Stomach (tissue), 9 donors: Measurements from ENCODE around the gene TRIM63. TPM values are rescaled to one million over a fixed set of nuclear protein-coding genes. Genes with fewer than 3 reads are reported as not detected.

ENCODE experiments used
- DNase-seq, 2 donors: peaks; one replicate each; pipeline versions ENCODE4 v3.0.0 to v3.0.0-alpha.2; 2013 to 2019
- H3K27ac ChIP-seq, 5 donors: fragments of 200-600 bp in 4 of 5; sonication (generic) in 4 of 5; one replicate each; pipeline ENCODE4 v1.5.1; 2013 to 2019; ENCODE audit warnings: mild to moderate bottlenecking in 1 of 5, moderate library complexity in 1 of 5
- H3K27me3 ChIP-seq, 3 donors: fragments of 200-600 bp; sonication (generic); one replicate each; pipeline ENCODE4 v1.5.1; 2017 to 2019; ENCODE audit warnings: mixed run types in 1 of 3
- H3K36me3 ChIP-seq, 4 donors: fragments of 200-600 bp; sonication (generic); 1 replicate in 3 of 4; 2 replicates in 1 of 4; pipeline ENCODE4 v1.5.1; 2016 to 2019
- H3K4me1 ChIP-seq, 4 donors: fragments of 200-600 bp; sonication (generic); one replicate each; pipeline ENCODE4 v1.5.1; 2016 to 2019
- H3K4me3 ChIP-seq, 4 donors: fragments of 200-600 bp; sonication (generic) in 3 of 4; one replicate each; pipeline ENCODE4 v1.5.1; 2016 to 2019; ENCODE audit warnings: mild to moderate bottlenecking in 1 of 4
- H3K9me3 ChIP-seq, 4 donors: fragments of 200-600 bp; sonication (generic); one replicate each; pipeline ENCODE4 v1.5.1; 2016 to 2019
- EP300 ChIP-seq: sonication (generic); formaldehyde crosslinking; IDR thresholded peaks from one replicate; pipeline ENCODE4 v1.6.1; 2017; ENCODE audit warnings: antibody characterized with exemption
- POLR2A ChIP-seq, 4 donors: fragments of 450-650 bp; IDR thresholded peaks; one replicate each; pipeline ENCODE4 v1.6.1; 2016; ENCODE audit warnings: antibody characterized with exemption in 4 of 4, control low read depth in 2 of 4, mild to moderate bottlenecking in 1 of 4, moderate library complexity in 1 of 4
- POLR2AphosphoS5 ChIP-seq, 3 donors: sonication (generic); formaldehyde crosslinking; IDR thresholded peaks; one replicate each; pipeline ENCODE4 v1.6.1; 2016; ENCODE audit warnings: antibody characterized with exemption in 3 of 3
- WGBS, 5 donors: extraction: QIAGEN DNeasy Blood & Tissue Kit in 3 of 5; methylation state at CpG; one replicate each; pipeline versions ENCODE4 v1.1.5 to v1.1.7; 2013 to 2018; 5-methylcytosine and 5-hydroxymethylcytosine counted together
- intact Hi-C: fragments of 100-400 bp; cut with DNase I; formaldehyde crosslinking; loops from one replicate; pipeline ENCODE4 v1.15.1; 2023; ENCODE audit warnings: low total_unique reads
- polyA plus RNA-seq, 3 donors: library from polyadenylated mRNA; stranded (reverse); fragments of 200-250 nt; gene quantifications; one replicate each; pipeline ENCODE4 v1.2.3, GENCODE V29; 2013
- total RNA-seq, 5 donors: library from RNA; depleted of rRNA; stranded (reverse); fragments of >200 nt; gene quantifications; one replicate each; pipeline versions ENCODE4 v1.1.0 to v1.2.3, GENCODE V29; 2014 to 2016
- TF ChIP-seq, protein P1 (sequence below), 7 experiments: fragments of 450-650 bp in 4 of 7; fragments of 200-600 bp in 3 of 7; sonication (generic) in 3 of 7; IDR thresholded peaks; one replicate each; pipeline ENCODE4 v1.5.1; 2016 to 2019; ENCODE audit warnings: antibody characterized with exemption in 7 of 7, control low read depth in 2 of 7, mild to moderate bottlenecking in 1 of 7
- donor health status: healthy with polysubstance abuse.
- donor health status: Bipolar disorder and iron deficiency.
- donor health status: healthy.

TRIM63 gene
- total and polyA plus RNA-seq, 8 donors = 0.37 to 6.0 (median 0.42) TPM; not detected in 4

DNA sequence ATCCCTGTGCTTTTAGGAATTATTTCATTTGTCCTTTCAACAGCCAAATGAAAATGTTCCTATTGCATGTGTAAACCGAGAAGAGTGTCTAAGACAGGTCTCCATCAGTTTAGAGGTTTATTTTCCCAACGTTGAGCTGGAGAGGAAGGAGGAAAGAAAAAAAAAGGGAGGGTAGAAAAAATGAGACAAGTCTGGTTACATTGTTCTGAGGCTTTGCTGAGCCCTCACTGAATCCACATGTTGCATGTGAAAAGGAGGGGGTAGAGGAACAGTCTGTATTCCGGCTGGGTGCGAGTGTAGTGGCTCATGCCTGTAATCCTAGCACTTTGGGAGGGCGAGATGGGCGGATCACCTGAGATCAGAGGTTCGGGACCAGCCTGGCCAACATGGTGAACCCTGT is 25.0 kb upstream of the TRIM63 start:
- intact Hi-C loops = no loop called here
- Histone ChIP-seq H3K27me3 (peaks cover 0 to 50% (median 7%) of the 10 kb centered on the region in 3 donors), H3K27ac (no peak overlapping the region), H3K4me1 (peaks cover 0 to 20% (median 5%) of the 10 kb centered on the region in 4 donors), H3K36me3 (no peaks in the 10 kb centered on the region), H3K9me3 (no peaks in the 10 kb centered on the region), H3K4me3 (no peak overlapping the region)
- WGBS, 5 donors = 68 to 74% (median 72%) methylated on average over 7 of the region's 7 CpGs
- no peak for DNase-seq
- TF ChIP-seq EP300 (no peak), POLR2A (IDR thresholded peaks at IDR 0.05) (no peak), POLR2AphosphoS5 (IDR thresholded peaks at IDR 0.05) (no peak)
- TF ChIP-seq, protein P1, sequence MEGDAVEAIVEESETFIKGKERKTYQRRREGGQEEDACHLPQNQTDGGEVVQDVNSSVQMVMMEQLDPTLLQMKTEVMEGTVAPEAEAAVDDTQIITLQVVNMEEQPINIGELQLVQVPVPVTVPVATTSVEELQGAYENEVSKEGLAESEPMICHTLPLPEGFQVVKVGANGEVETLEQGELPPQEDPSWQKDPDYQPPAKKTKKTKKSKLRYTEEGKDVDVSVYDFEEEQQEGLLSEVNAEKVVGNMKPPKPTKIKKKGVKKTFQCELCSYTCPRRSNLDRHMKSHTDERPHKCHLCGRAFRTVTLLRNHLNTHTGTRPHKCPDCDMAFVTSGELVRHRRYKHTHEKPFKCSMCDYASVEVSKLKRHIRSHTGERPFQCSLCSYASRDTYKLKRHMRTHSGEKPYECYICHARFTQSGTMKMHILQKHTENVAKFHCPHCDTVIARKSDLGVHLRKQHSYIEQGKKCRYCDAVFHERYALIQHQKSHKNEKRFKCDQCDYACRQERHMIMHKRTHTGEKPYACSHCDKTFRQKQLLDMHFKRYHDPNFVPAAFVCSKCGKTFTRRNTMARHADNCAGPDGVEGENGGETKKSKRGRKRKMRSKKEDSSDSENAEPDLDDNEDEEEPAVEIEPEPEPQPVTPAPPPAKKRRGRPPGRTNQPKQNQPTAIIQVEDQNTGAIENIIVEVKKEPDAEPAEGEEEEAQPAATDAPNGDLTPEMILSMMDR (IDR thresholded peaks at IDR 0.05) = no peak

DNA sequence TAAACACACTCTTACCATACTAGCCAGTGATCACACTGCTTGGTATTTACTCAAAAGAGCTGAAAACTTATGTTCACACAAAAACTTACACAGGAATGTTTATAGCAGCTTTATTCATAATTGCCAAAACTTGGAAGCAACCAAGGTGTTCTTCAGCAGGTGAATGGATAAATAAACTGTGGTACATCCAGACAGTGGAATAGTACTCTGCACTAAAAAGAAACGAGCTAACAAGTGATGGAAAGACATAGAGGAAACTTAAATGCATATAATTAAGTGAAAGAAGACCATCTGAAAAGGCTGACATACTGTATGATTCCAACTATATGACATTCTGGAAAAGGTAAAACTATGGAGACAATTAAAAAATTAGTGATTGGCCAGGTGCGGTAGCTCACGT is 23.5 kb upstream of the TRIM63 start:
- Histone ChIP-seq H3K27ac (no peak overlapping the region), H3K36me3 (no peaks in the 10 kb centered on the region), H3K9me3 (no peaks in the 10 kb centered on the region), H3K4me3 (no peak overlapping the region), H3K27me3 (peaks cover 0 to 56% (median 7%) of the 10 kb centered on the region in 3 donors), H3K4me1 (peaks cover 0 to 20% (median 5%) of the 10 kb centered on the region in 4 donors)
- intact Hi-C loops = no loop called here
- no peak for TF ChIP-seq POLR2AphosphoS5 (IDR thresholded peaks at IDR 0.05)
- no peak for TF ChIP-seq POLR2A (IDR thresholded peaks at IDR 0.05)
- TF ChIP-seq EP300 = no peak
- TF ChIP-seq, protein P1 (IDR thresholded peaks at IDR 0.05) = no peak
- DNase-seq = no peak
- 85 to 90% (median 87%) methylated on average over 3 of the region's 3 CpGs for WGBS, 5 donors

DNA sequence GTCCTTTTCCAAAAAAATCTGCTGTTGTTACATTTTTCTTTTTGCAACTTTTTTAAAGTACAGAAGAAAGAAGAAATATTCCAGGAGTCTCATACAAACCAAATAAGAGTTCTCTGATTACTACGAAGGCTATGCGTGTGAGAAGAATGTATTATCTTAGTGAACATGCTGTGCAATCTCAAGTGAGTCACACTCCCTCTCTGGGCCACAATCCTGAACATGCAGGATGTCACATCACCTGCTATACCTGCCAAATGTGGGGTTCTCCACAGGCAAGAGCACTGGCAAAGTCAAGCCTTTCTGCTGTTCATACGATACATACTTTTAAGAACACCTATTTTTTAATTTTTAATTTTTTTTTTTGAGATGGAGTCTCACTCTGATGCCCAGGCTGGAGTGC is 21.7 kb upstream of the TRIM63 start:
- intact Hi-C loops = no loop called here
- WGBS, 5 donors = 89 to 97% (median 96%) methylated on average over 3 of the region's 3 CpGs
- TF ChIP-seq, protein P1 (IDR thresholded peaks at IDR 0.05) = no peak
- TF ChIP-seq POLR2A (IDR thresholded peaks at IDR 0.05) = no peak
- TF ChIP-seq POLR2AphosphoS5 (IDR thresholded peaks at IDR 0.05) = no peak
- no peak for TF ChIP-seq EP300

DNA sequence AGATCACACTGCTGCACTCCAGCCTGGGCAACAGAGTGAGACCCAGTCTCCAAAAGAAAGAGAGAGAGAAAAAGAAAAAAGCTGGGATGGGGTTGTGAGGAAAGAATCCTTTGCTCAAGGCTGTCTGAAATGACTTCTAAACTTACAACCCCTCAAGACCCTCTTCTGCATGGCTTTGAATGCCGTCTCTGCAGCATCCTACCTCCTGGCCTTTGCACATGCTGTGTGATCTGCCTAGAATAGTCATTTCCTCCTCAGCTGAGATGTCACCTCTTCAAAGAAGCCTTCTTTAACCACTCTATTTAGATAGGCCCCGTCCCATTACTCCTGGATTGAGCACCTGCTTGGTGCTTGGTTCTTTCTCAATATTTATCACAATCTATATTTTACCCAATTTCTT is 17.4 kb upstream of the TRIM63 start:
- no peaks in the 10 kb centered on the region for H3K36me3 ChIP-seq
- H3K4me1 ChIP-seq = peaks cover 0 to 4% (median 2%) of the 10 kb centered on the region in 4 donors
- H3K4me3 ChIP-seq = no peak overlapping the region
- no peak for DNase-seq
- H3K9me3 ChIP-seq = no peaks in the 10 kb centered on the region
- TF ChIP-seq POLR2AphosphoS5 (IDR thresholded peaks at IDR 0.05) (no peak), POLR2A (IDR thresholded peaks at IDR 0.05) (no peak), EP300 (no peak)
- TF ChIP-seq, protein P1 (IDR thresholded peaks at IDR 0.05) = no peak
- H3K27me3 ChIP-seq = peaks cover 0 to 36% (median 0%) of the 10 kb centered on the region in 3 donors
- H3K27ac ChIP-seq = no peak overlapping the region
- intact Hi-C loops = no loop called here
- 75 to 86% (median 84%) methylated on average over 2 of the region's 2 CpGs for WGBS, 5 donors

More for the DNA sequence above, 21.7 kb upstream of the TRIM63 start:
- Histone ChIP-seq H3K27ac (no peak overlapping the region), H3K9me3 (no peaks in the 10 kb centered on the region), H3K4me1 (peaks cover 0 to 10% (median 4%) of the 10 kb centered on the region in 4 donors), H3K36me3 (no peaks in the 10 kb centered on the region), H3K4me3 (no peak overlapping the region), H3K27me3 (peaks cover 0 to 64% (median 7%) of the 10 kb centered on the region in 3 donors)
- no peak for DNase-seq
